ENCODE results near the gene SWSAP1. TPM values are rescaled to one million over a fixed set of nuclear protein-coding genes. Genes with fewer than 3 reads are reported as not detected.
A peak's percentile ranks its signal among the peaks of the same experiment; 100 is the strongest.

Gene SWSAP1
- polyA plus RNA-seq, 3 donors: 5.9 to 11.5 (median 8.7) TPM

DNA sequence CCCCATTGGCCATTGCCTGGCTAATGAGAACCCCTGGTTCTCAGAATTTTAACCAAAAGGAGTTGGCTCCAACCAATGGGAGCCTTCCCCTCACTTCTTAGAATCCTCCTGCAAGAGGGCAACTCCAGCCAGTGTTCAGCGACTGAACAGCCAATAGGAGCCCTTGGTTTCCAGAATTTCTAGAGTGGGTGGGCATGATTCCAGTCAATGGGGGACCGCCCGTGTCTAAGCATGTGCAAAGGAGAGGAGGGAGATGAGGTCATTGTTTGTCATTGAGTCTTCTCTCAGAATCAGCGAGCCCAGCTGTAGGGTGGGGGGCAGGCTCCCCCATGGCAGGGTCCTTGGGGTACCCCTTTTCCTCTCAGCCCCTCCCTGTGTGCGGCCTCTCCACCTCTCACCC lies 9.5 kb upstream of the SWSAP1 start:
- Histone ChIP-seq H3K79me2 (ENCODE audit: insufficient read depth, low read length) (no peaks in the 10 kb centered on the region), H2AFZ (ENCODE audit: insufficient read depth, low read depth, low read length, poor library complexity, severe bottlenecking) (no peak overlapping the region), H3K9ac (ENCODE audit: insufficient read depth, low read length, poor library complexity, severe bottlenecking) (no peak overlapping the region), H3K4me1 (ENCODE audit: control insufficient read depth in 1 of 2, insufficient read depth in 2 of 2, low read length in 2 of 2) (no peaks in the 10 kb centered on the region), H3K4me3 (replicated peaks in 1 of 3; ENCODE audit: low read depth in 2 of 3, low read length in 3 of 3) (no peak overlapping the region), H3K9me3 (replicated peaks in 1 of 2; ENCODE audit: control insufficient read depth in 1 of 2, insufficient read depth in 1 of 2, low read length in 2 of 2) (no peaks in the 10 kb centered on the region), H3K27ac (ENCODE audit: low read depth in 1 of 2, low read length in 2 of 2) (no peak overlapping the region), H3K27me3 (ENCODE audit: control insufficient read depth in 2 of 2, insufficient read depth in 2 of 2, low read length in 2 of 2) (no peaks in the 10 kb centered on the region), H3K4me2 (replicated peaks; ENCODE audit: extremely low read depth, low read length, poor library complexity, severe bottlenecking) (no peak overlapping the region), H3K36me3 (replicated peaks in 1 of 2; ENCODE audit: control insufficient read depth in 1 of 2, insufficient read depth in 2 of 2, low read length in 2 of 2) (peaks cover 57 to 68% of the 10 kb centered on the region in 2 donors), H4K20me1 (ENCODE audit: insufficient read depth, low read length) (peaks cover 49% of the 10 kb centered on the region)
- Mint-ChIP-seq H3K4me1 (peaks cover 2% of the 10 kb centered on the region), H3K27ac (peak overlapping the region in 2 of 7 donors; percentile 19 to 74), H3K9me3 (no peaks in the 10 kb centered on the region), H3K27me3 (ENCODE audit: low read depth in 3 of 3) (no peaks in the 10 kb centered on the region), H3K4me3 (no peak overlapping the region), H3K36me3 (peaks cover 58 to 84% of the 10 kb centered on the region in 2 donors)
- DNase-seq: no peak
- no CpG with 5 or more reads among the region's 5 CpGs for WGBS (ENCODE audit: insufficient coverage)
- intact Hi-C loops (cut with micrococcal nuclease): no loop called here
- TF ChIP-seq, protein P1, sequence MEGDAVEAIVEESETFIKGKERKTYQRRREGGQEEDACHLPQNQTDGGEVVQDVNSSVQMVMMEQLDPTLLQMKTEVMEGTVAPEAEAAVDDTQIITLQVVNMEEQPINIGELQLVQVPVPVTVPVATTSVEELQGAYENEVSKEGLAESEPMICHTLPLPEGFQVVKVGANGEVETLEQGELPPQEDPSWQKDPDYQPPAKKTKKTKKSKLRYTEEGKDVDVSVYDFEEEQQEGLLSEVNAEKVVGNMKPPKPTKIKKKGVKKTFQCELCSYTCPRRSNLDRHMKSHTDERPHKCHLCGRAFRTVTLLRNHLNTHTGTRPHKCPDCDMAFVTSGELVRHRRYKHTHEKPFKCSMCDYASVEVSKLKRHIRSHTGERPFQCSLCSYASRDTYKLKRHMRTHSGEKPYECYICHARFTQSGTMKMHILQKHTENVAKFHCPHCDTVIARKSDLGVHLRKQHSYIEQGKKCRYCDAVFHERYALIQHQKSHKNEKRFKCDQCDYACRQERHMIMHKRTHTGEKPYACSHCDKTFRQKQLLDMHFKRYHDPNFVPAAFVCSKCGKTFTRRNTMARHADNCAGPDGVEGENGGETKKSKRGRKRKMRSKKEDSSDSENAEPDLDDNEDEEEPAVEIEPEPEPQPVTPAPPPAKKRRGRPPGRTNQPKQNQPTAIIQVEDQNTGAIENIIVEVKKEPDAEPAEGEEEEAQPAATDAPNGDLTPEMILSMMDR (IDR thresholded peaks at IDR 0.05): no peak

DNA sequence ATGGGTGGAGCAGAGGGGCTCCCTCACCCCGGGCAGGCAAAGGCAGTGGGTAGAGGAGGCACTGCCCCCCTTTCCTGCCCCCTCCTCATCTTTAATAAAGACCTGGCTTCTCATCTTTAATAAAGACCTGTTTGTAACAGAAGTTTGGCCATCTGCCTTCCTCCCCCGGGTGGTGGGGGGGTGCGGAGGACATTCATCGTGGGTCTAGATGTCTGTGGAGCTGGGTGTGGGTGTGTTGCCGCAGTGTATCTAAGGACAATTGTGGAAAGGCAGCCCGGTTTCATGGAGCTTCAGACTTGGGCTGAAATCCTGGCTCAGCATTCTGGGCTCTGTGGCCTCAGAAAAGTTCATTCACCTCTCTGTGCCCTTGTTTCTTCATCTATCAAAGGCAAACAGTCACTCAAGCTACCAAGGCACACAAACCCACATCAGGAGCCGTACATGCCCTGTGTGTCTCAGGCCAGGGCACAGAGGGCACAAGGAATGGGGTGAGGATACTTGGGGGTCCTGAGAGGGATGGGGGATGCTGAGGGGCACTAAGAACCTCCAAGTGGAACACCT lies 8.8 kb upstream of the SWSAP1 start:
- Mint-ChIP-seq H3K4me3 (no peak overlapping the region), H3K27ac (peak overlapping the region in 1 of 7 donors; percentile 74), H3K36me3 (peaks cover 54 to 79% of the 10 kb centered on the region in 2 donors), H3K4me1 (peaks cover 2% of the 10 kb centered on the region), H3K27me3 (ENCODE audit: low read depth in 3 of 3) (no peaks in the 10 kb centered on the region), H3K9me3 (no peaks in the 10 kb centered on the region)
- Histone ChIP-seq H3K9me3 (replicated peaks in 1 of 2; ENCODE audit: control insufficient read depth in 1 of 2, insufficient read depth in 1 of 2, low read length in 2 of 2) (no peaks in the 10 kb centered on the region), H3K79me2 (ENCODE audit: insufficient read depth, low read length) (no peaks in the 10 kb centered on the region), H4K20me1 (ENCODE audit: insufficient read depth, low read length) (peaks cover 46% of the 10 kb centered on the region), H3K4me1 (ENCODE audit: control insufficient read depth in 1 of 2, insufficient read depth in 2 of 2, low read length in 2 of 2) (no peaks in the 10 kb centered on the region), H3K4me2 (replicated peaks; ENCODE audit: extremely low read depth, low read length, poor library complexity, severe bottlenecking) (no peak overlapping the region), H3K4me3 (replicated peaks in 1 of 3; ENCODE audit: low read depth in 2 of 3, low read length in 3 of 3) (no peak overlapping the region), H2AFZ (ENCODE audit: insufficient read depth, low read depth, low read length, poor library complexity, severe bottlenecking) (no peak overlapping the region), H3K27ac (ENCODE audit: low read depth in 1 of 2, low read length in 2 of 2) (no peak overlapping the region), H3K27me3 (ENCODE audit: control insufficient read depth in 2 of 2, insufficient read depth in 2 of 2, low read length in 2 of 2) (no peaks in the 10 kb centered on the region), H3K36me3 (replicated peaks in 1 of 2; ENCODE audit: control insufficient read depth in 1 of 2, insufficient read depth in 2 of 2, low read length in 2 of 2) (peaks cover 50 to 60% of the 10 kb centered on the region in 2 donors), H3K9ac (ENCODE audit: insufficient read depth, low read length, poor library complexity, severe bottlenecking) (no peak overlapping the region)
- no peak for DNase-seq
- TF ChIP-seq, protein P1 (IDR thresholded peaks at IDR 0.05): no peak
- intact Hi-C loops (cut with micrococcal nuclease): no loop called here
- WGBS (ENCODE audit: insufficient coverage): 100% methylated on average over 4 of the region's 7 CpGs

All from CD14-positive monocyte (primary cell).